Activated CD4-positive, alpha-beta T cell treated with anti-CD3 and anti-CD28 coated beads, Interleukin-2, amount 50 U/mL, for 4 hours (primary cell): ENCODE results near the gene TST.
A peak's percentile ranks its signal among the peaks of the same experiment; 100 is the strongest.

Experiments
- DNase-seq, 2 experiments: peaks; one replicate each; pipeline ENCODE4 v3.0.0-alpha.2; 2020

Gene TST

GRCh38 chr22:36979016-36979910 is 40.0 kb downstream of the TST start:
- no peak for DNase-seq

- DNase-seq, result peak; percentile 88 to 89
Observed at GRCh38 chr22:36977947-36978660, 41.1 kb downstream of the TST start.

GRCh38 chr22:36977401-36977861 is 41.8 kb downstream of the TST start:
- peak; percentile 79 for DNase-seq

- no peak for DNase-seq
Observed at GRCh38 chr22:36976606-36977005, 42.6 kb downstream of the TST start.

- DNase-seq, result no peak
Observed at GRCh38 chr22:36971341-36972125, 47.7 kb downstream of the TST start.

GRCh38 chr22:36968249-36968964 is 50.8 kb downstream of the TST start:
- no peak for DNase-seq

GRCh38 chr22:36966851-36967540 is 52.3 kb downstream of the TST start:
- DNase-seq, result no peak

- no peak for DNase-seq
Observed at GRCh38 chr22:36965696-36966095, 53.6 kb downstream of the TST start.

GRCh38 chr22:36964106-36964505 is 55.1 kb downstream of the TST start:
- DNase-seq, result no peak

- no peak for DNase-seq
Observed at GRCh38 chr22:36963302-36963701, 55.9 kb downstream of the TST start.

- DNase-seq, result no peak
Observed at GRCh38 chr22:36961626-36962025, 57.6 kb downstream of the TST start.
